ENCODE measurements around the gene NHLRC1.

The NHLRC1 gene

DNA sequence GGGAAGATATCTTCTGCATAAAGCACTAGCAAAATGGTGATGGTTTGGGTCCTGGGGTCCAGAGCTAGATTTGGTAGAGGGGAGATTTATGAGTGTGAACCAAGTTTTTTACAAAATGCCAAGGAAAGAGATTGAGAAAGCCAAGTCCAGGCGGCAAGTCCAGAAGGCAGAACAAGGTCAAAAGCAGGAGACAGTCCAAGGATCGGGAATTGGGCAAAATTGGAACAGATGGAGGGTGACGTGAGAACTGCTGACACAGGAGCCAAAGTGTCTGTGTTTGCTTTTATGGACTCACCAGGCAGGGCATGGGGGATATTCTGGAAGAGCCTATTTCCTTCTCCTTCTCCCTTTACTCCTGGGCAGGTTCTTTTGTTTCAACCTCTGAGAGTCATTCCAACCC, 4.1 kb downstream of the NHLRC1 start:
- H3K4me1 Mint-ChIP-seq: peaks cover 27% of the 10 kb centered on the region
- CTCF ChIA-PET: no interaction called here
- no peak for DNase-seq
- peaks cover 60% of the 10 kb centered on the region for H3K27me3 Mint-ChIP-seq
- no peak overlapping the region for H3K4me3 Mint-ChIP-seq
- no peak overlapping the region for H3K27ac Mint-ChIP-seq
- H3K9me3 Mint-ChIP-seq: peaks cover 4% of the 10 kb centered on the region
- no peaks in the 10 kb centered on the region for H3K36me3 Mint-ChIP-seq

DNA sequence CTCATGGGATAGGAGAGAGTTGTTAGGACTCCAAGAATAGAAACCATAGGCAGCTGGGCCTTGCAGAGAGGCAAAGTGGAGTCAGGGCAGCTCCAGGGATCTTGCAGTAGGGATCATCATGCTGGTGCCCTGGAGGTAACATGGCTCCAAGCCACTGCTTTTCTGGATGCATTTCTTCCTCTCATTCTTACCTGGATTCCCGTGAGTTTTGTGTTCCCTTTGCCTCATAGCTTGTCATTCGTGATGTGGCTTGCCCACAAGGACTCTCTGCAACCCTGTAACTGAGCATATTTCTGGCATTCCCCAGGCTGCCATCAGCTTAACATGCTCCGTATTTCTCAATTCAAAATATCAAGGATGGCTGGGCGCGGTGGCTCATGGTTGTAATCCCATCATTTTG, 5.3 kb downstream of the NHLRC1 start:
- H3K4me1 Mint-ChIP-seq: peaks cover 21% of the 10 kb centered on the region
- CTCF ChIA-PET: no interaction called here
- H3K9me3 Mint-ChIP-seq: peaks cover 4% of the 10 kb centered on the region
- H3K4me3 Mint-ChIP-seq: no peak overlapping the region
- peaks cover 61% of the 10 kb centered on the region for H3K27me3 Mint-ChIP-seq
- no peak for DNase-seq
- no peak overlapping the region for H3K27ac Mint-ChIP-seq
- H3K36me3 Mint-ChIP-seq: no peaks in the 10 kb centered on the region

DNA sequence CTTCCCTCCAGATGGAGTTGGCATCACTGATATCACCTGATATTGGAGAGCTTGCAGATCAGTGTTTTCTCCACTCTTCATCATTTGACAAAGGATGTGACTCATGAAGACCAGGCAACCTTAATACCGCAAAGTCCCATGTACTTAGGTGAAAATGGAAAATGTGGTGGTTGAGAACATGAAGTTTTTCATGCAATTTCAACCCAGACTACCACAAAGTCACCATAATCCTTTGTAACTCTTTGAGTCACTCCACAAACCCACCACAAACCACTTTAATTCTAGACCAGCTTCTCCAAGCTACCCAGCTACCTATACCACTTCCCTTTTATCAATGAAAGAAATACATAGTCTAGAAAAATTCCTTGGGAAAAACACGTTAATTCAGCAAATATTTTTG, 7.1 kb downstream of the NHLRC1 start:
- H3K9me3 Mint-ChIP-seq: peaks cover 4% of the 10 kb centered on the region
- no peak for DNase-seq
- H3K27me3 Mint-ChIP-seq: peaks cover 54% of the 10 kb centered on the region
- H3K4me1 Mint-ChIP-seq: peaks cover 15% of the 10 kb centered on the region
- CTCF ChIA-PET: no interaction called here
- no peak overlapping the region for H3K4me3 Mint-ChIP-seq
- peak overlapping the region; percentile 6 for H3K27ac Mint-ChIP-seq
- H3K36me3 Mint-ChIP-seq: no peaks in the 10 kb centered on the region

DNA sequence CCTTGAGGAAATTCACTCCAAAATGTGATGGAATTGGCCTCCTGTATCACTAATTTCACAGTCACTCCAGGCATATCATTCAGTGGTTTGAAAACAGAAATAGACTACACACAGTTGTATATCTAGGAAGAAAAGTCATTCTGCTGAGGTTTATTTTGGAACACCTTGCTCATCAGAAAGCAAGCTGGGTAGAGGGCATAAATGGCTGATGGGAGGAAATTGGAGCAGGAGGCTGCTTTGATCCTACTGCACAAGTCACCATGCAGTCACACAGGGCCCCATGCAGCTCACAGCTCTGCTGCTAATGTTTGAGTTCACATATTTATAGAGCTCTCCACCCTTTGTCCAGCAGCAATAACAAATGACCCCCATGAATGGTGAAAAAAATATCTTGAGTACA, 12.3 kb downstream of the NHLRC1 start:
- DNase-seq: no peak
- no peaks in the 10 kb centered on the region for H3K36me3 Mint-ChIP-seq
- H3K27ac Mint-ChIP-seq: no peak overlapping the region
- CTCF ChIA-PET: no interaction called here
- no peak overlapping the region for H3K4me3 Mint-ChIP-seq
- H3K4me1 Mint-ChIP-seq: peaks cover 7% of the 10 kb centered on the region
- H3K27me3 Mint-ChIP-seq: peaks cover 28% of the 10 kb centered on the region
- H3K9me3 Mint-ChIP-seq: peaks cover 4% of the 10 kb centered on the region

DNA sequence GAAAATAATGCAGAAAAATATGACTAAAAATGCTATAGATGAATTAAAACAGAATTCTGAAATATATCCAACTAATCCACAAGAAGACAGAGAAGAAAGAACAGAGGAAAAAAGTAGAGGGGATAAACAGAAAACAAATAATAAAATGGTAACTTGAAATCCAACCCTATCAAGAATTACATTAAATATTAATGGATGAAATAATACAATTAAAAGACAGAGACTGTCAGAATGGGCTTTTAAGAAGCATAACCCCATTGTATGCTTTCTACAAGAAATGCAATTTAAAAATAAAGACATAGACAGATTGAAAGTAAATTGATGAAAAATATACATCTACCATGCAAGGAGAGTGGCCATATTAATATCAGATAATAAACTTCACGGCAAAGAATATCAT, 15.4 kb downstream of the NHLRC1 start:
- H3K9me3 Mint-ChIP-seq: peaks cover 4% of the 10 kb centered on the region

DNA sequence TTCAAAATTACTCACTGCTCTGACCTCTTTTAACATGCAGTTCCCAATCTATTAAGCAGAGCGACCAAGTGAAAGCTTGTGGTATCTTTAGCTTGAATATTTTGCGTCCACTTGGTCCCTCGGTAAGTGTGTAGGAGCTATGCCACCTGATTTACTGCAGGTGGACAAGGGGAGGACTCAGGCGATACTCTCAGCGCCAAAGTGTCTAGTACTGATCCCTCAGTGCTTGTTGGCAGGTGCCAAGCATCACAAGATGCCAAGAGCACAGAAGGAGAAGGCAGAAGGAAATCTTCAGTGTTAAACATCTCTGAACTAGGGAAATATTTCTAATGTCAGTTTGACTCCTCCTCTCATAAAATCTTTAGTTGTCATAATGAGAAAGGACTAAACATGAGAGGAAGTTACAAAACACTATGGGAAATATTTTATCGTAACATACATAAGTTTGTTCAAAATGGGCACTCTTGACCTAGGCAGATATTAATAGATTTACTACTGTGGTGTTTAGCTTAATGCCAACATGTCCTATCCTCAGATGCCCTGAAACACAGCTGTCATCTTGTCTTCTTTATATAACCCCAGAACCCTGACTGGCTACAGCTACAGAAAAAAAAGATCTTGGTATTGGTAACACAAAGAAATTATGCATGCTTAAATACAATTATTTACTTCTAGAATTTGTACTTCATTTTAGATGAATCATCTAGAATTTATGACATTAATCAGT, 19.5 kb downstream of the NHLRC1 start:
- peaks cover 27% of the 10 kb centered on the region for H3K27me3 Mint-ChIP-seq
- no peaks in the 10 kb centered on the region for H3K4me1 Mint-ChIP-seq
- no peak overlapping the region for H3K27ac Mint-ChIP-seq
- no peaks in the 10 kb centered on the region for H3K36me3 Mint-ChIP-seq
- peaks cover 4% of the 10 kb centered on the region for H3K9me3 Mint-ChIP-seq
- CTCF ChIA-PET: no interaction called here
- H3K4me3 Mint-ChIP-seq: no peak overlapping the region
- DNase-seq: no peak

More for the DNA sequence above, 15.4 kb downstream of the NHLRC1 start:
- Mint-ChIP-seq H3K4me1 (no peaks in the 10 kb centered on the region), H3K27ac (no peak overlapping the region), H3K27me3 (peaks cover 26% of the 10 kb centered on the region), H3K4me3 (no peak overlapping the region), H3K36me3 (no peaks in the 10 kb centered on the region)
- CTCF ChIA-PET: no interaction called here
- no peak for DNase-seq

DNA sequence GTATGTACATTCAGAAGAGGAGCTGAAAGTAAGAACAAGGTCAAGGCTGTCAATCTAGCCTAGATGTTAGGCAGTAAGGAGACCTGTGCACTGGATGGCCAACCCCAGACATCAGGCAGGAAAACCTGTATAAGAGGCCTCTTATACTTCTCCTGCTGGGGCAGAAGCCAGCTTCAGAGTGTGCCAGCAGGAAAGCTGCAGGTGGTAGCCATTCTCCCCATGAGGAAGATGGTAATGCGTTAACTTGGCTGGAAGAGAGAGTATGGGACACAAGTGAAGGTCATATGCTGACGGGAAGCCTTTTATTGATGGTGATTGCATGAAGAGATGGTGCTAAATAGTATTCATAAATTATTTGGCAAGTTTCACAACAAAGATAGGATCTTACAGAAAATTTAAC, 20.6 kb downstream of the NHLRC1 start:
- CTCF ChIA-PET: no interaction called here
- Mint-ChIP-seq H3K4me1 (no peaks in the 10 kb centered on the region), H3K4me3 (no peak overlapping the region), H3K27me3 (peaks cover 27% of the 10 kb centered on the region), H3K27ac (no peak overlapping the region), H3K9me3 (peaks cover under 1% of the 10 kb centered on the region), H3K36me3 (no peaks in the 10 kb centered on the region)
- no peak for DNase-seq

DNA sequence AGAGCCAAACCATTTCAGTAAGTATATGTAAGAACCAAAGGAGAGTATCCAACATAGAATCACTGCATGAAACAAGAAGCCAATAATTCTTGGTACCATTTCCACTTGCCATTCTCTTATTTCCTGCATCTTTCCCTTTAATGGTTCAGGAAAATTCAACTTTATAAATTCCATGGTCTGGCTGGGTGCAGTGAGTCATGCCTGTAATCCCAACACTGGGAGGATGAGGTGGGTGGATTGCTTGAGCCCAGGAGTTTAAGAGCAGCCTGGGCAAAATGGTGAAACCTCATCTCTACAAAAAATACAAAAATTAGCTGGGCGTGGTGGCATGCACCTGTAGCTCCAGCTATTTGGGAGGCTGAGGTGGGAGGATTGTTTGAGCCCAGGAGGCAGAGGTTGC, 21.2 kb downstream of the NHLRC1 start:
- DNase-seq: no peak
- no peaks in the 10 kb centered on the region for H3K9me3 Mint-ChIP-seq
- CTCF ChIA-PET: no interaction called here

DNA sequence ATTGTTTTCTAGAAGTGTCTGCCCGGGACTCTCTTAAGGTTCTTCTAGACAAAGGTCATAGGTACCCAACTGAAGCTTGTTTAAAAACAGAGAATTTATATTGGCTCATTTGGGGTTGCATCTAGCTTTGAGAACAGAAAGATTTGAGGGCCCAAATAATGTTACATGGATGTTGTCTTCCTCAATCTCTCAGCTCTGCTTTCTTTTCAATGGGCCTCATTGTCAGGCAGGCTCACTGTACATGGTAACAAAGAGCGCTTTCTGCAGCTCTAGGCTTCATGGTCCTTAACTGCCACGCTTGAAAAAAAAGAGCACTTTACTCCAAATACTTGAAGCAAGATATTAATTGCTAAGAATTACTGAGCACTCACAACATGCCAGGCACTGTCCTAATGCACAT, 22.2 kb downstream of the NHLRC1 start:
- no peak for DNase-seq

More for the DNA sequence above, 21.2 kb downstream of the NHLRC1 start:
- Mint-ChIP-seq H3K4me3 (no peak overlapping the region), H3K36me3 (no peaks in the 10 kb centered on the region), H3K27ac (no peak overlapping the region), H3K4me1 (no peaks in the 10 kb centered on the region), H3K27me3 (peaks cover 27% of the 10 kb centered on the region)

DNA sequence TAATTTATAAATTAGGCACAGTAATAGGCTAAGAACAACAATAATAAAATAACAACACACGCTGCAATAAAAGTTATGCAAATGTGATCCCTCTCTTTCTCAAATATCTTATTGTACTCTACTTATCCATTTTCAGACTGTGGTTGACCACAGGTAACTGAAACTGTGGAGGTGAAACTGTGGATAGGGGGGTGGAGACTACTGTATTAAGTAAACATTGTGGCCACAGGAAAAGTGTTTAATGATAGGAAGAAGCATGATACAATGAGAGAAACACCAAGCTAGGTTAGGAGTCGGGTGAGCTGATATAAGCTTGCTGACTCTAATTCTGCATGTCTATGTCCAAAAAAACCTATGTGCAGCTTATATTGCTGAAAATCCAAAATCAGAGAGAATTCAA, 23.0 kb downstream of the NHLRC1 start:
- Mint-ChIP-seq H3K36me3 (no peaks in the 10 kb centered on the region), H3K4me3 (no peak overlapping the region), H3K27me3 (peaks cover 17% of the 10 kb centered on the region), H3K27ac (no peak overlapping the region), H3K9me3 (no peaks in the 10 kb centered on the region), H3K4me1 (no peaks in the 10 kb centered on the region)
- CTCF ChIA-PET: no interaction called here
- no peak for DNase-seq

More for the DNA sequence above, 22.2 kb downstream of the NHLRC1 start:
- CTCF ChIA-PET: no interaction called here
- H3K27me3 Mint-ChIP-seq: peaks cover 23% of the 10 kb centered on the region
- no peak overlapping the region for H3K27ac Mint-ChIP-seq
- H3K4me1 Mint-ChIP-seq: no peaks in the 10 kb centered on the region
- no peaks in the 10 kb centered on the region for H3K36me3 Mint-ChIP-seq
- H3K4me3 Mint-ChIP-seq: no peak overlapping the region
- H3K9me3 Mint-ChIP-seq: no peaks in the 10 kb centered on the region

DNA sequence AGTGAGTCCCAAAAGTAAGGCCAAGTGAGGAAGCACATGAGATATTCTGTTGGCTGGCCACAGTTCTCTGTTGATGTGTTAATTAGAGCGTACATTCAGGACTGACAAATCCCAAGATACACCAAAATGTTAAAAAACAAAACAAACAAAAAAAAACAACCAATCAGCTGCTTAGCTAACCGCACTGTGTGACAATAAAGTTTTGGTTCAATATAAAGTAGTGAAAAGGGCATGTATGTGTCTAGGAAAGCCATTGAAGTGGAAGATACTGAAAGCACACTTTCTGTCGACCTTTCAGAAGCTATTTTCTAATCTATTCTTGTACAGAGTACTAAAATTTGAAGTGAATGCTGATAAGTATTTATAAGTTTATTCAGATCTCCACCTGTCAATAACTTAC, 26.1 kb downstream of the NHLRC1 start:
- CTCF ChIA-PET: no interaction called here

DNA sequence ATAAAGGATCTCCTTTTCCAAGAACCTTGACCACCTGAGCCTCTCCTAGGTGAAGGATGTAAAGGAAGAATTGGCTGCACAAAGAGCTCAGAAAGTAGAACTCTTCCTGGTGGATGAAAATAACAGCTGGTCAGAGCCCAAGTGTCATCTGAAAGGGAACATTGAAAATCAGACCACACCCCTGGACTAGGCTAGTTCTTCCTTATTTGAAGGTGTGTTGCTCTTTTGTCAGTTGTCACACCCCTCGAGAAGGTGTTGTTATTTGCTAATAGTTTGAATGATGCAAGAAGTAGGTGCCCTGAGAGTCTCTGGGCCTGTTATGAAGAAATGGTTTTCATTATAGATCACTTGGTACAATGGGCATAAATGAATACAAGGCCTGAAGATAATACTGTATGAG, 31.1 kb downstream of the NHLRC1 start:
- Mint-ChIP-seq H3K9me3 (peaks cover 5% of the 10 kb centered on the region), H3K27me3 (peaks cover 3% of the 10 kb centered on the region), H3K4me1 (no peaks in the 10 kb centered on the region), H3K4me3 (no peak overlapping the region), H3K27ac (no peak overlapping the region), H3K36me3 (no peaks in the 10 kb centered on the region)
- DNase-seq: no peak
- CTCF ChIA-PET: no interaction called here

More for the DNA sequence above, 26.1 kb downstream of the NHLRC1 start:
- Mint-ChIP-seq H3K27me3 (peaks cover 2% of the 10 kb centered on the region), H3K9me3 (no peaks in the 10 kb centered on the region), H3K36me3 (no peaks in the 10 kb centered on the region), H3K4me3 (no peak overlapping the region), H3K4me1 (no peaks in the 10 kb centered on the region), H3K27ac (no peak overlapping the region)
- no peak for DNase-seq

DNA sequence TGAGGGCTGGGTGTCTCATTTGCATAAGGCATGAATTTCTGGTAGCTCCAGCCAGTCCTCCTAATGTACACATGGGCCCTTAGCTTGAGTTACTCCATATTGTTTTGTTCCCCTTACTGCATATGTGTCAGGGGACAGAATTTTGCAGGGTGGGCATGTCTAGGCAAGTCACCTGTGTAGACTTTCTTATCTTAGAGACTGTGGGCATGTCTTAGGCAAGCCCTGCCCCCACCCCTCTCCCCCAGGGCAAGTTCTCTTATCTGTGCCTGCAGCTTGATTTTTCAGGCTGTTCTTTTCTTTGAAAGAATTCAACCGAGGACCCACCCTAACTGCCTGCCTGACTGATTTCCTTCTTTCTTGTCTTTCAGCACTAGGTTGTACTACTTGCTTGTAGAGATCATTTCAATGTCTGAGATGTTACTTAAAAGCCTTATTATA, 32.1 kb downstream of the NHLRC1 start:
- H3K27me3 Mint-ChIP-seq: peaks cover 3% of the 10 kb centered on the region
- no peaks in the 10 kb centered on the region for H3K4me1 Mint-ChIP-seq
- CTCF ChIA-PET: no interaction called here
- no peak overlapping the region for H3K27ac Mint-ChIP-seq
- H3K9me3 Mint-ChIP-seq: peaks cover 5% of the 10 kb centered on the region
- H3K4me3 Mint-ChIP-seq: no peak overlapping the region
- DNase-seq: no peak
- no peaks in the 10 kb centered on the region for H3K36me3 Mint-ChIP-seq

DNA sequence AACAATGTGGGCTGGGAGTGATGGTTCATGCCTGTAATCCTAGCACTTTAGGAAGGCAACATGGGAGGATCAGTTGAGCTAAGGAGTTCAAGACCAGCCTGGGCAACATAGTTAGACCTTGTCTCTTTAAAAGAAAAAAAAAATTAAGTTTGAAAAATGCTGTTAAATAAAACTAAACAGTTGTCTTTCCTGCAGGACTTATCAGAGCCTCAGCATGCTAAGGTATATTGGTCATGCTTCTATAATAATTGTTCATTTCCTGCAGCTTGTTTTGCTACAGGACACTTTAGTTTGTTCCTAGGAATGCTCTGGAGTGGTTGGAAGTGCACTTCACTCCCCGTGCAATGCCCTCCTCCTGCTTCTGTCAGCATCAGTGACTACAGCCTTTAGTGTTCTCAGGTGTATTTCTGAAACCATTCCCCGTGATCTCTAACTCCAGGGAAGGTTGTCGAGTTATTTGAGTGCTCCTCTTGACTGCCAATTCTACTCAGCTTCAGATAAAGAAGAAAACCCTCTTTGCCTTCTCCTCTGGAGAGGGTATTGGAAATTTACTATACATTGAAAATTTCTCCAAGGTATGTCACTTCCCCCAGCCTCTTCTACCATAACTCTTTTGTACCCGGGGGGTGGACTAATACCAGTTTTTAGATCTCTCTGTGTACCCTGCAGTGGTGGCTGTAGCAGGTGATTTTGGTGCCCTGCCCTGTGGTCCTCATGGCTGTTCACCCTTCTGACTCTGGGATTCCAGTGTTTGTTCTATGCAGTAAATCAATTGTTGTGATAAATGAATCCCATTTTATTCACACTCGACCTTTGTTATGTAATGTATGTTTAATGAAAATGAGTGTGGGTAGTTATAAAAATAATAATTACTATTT, 33.8 kb downstream of the NHLRC1 start:
- Mint-ChIP-seq H3K27me3 (peaks cover 3% of the 10 kb centered on the region), H3K9me3 (peaks cover 5% of the 10 kb centered on the region), H3K27ac (no peak overlapping the region), H3K4me3 (no peak overlapping the region), H3K4me1 (no peaks in the 10 kb centered on the region), H3K36me3 (no peaks in the 10 kb centered on the region)
- DNase-seq: no peak
- CTCF ChIA-PET: no interaction called here
